HEK293 (cell line): ENCODE data around the gene CMIP.

Source experiments
- CTCF ChIA-PET: fragments of 350-600 bp; formaldehyde crosslinking; extraction: SDS; loops from one replicate; lab custom pipeline; 2021; ENCODE audit warnings: antibody characterized with exemption; lab: Yijun Ruan, JAX
- POLR2A ChIA-PET: fragments of 300-600 bp; formaldehyde crosslinking; extraction: SDS; loops from one replicate; lab custom pipeline; 2020; ENCODE audit warnings: antibody characterized with exemption, inconsistent platforms; lab: Yijun Ruan, JAX
- H3K27ac ChIP-seq: fragments of 200-500 bp; sonication (Bioruptor generic); 2 replicates; pipeline ENCODE4 v1.5.1; 2014; ENCODE audit warnings: low read depth, low read length, control low read depth, inconsistent platforms; ENCODE audit errors: extremely low read depth
- H3K36me3 ChIP-seq, 2 experiments: fragments of 200-500 bp in 1 of 2; sonication (Bioruptor generic) in 1 of 2; 1 replicate in 1 of 2; 2 replicates in 1 of 2; pipeline ENCODE4 v1.5.1; 2014 to 2017; ENCODE audit warnings: inconsistent platforms in 2 of 2, low read length in 2 of 2; ENCODE audit not compliant: control insufficient read depth in 2 of 2, insufficient read depth in 1 of 2
- H3K4me1 ChIP-seq: fragments of 200-500 bp; sonication (Bioruptor generic); 2 replicates; pipeline ENCODE4 v1.5.1; 2014; ENCODE audit warnings: mild to moderate bottlenecking, low read length, inconsistent platforms; ENCODE audit not compliant: control insufficient read depth, insufficient read depth
- H3K4me3 ChIP-seq: 2 replicates; pipeline ENCODE4 v1.5.1; 2011; ENCODE audit warnings: low read depth, mild to moderate bottlenecking, control low read depth, low read length, moderate library complexity
- H3K9me3 ChIP-seq: fragments of 200-500 bp; sonication (Bioruptor generic); 2 replicates; pipeline ENCODE4 v1.5.1; 2014; ENCODE audit warnings: low read depth, low read length, inconsistent platforms; ENCODE audit not compliant: control insufficient read depth, insufficient read depth
- BCL11B ChIP-seq: fragments of 450-650 bp; formaldehyde crosslinking; IDR thresholded peaks from 2 replicates; pipeline ENCODE4 v1.5.1; 2016; ENCODE audit warnings: low read depth, missing biosample characterization, missing genetic modification characterization
- BCL6B ChIP-seq: fragments of 450-650 bp; formaldehyde crosslinking; IDR thresholded peaks from 2 replicates; pipeline ENCODE4 v1.5.1; 2017; ENCODE audit warnings: missing biosample characterization, missing genetic modification characterization
- GLIS1 ChIP-seq: fragments of 450-650 bp; formaldehyde crosslinking; IDR thresholded peaks from 2 replicates; pipeline ENCODE4 v1.5.1; 2016; ENCODE audit warnings: missing biosample characterization, missing genetic modification characterization
- HIC1 ChIP-seq: fragments of 450-650 bp; formaldehyde crosslinking; IDR thresholded peaks from 2 replicates; pipeline ENCODE4 v1.5.1; 2016; ENCODE audit warnings: missing biosample characterization, missing genetic modification characterization
- KLF1 ChIP-seq: fragments of 450-650 bp; formaldehyde crosslinking; IDR thresholded peaks from 2 replicates; pipeline ENCODE4 v1.5.1; 2016; ENCODE audit warnings: missing biosample characterization, missing genetic modification characterization
- PRDM10 ChIP-seq: fragments of 450-650 bp; formaldehyde crosslinking; IDR thresholded peaks from 2 replicates; pipeline ENCODE4 v1.5.1; 2016; ENCODE audit warnings: missing biosample characterization, missing genetic modification characterization
- PRDM4 ChIP-seq: fragments of 450-650 bp; formaldehyde crosslinking; IDR thresholded peaks from 2 replicates; pipeline ENCODE4 v1.5.1; 2017; ENCODE audit warnings: missing biosample characterization, missing genetic modification characterization
- REPIN1 ChIP-seq: fragments of 450-650 bp; formaldehyde crosslinking; IDR thresholded peaks from 2 replicates; pipeline ENCODE4 v1.5.1; 2017; ENCODE audit warnings: missing biosample characterization, missing genetic modification characterization, low read depth
- SP3 ChIP-seq: fragments of 450-650 bp; formaldehyde crosslinking; IDR thresholded peaks from 2 replicates; pipeline ENCODE4 v1.5.1; 2016; ENCODE audit warnings: missing biosample characterization, missing genetic modification characterization
- SP7 ChIP-seq: fragments of 450-650 bp; formaldehyde crosslinking; IDR thresholded peaks from 2 replicates; pipeline ENCODE4 v1.5.1; 2016; ENCODE audit warnings: missing biosample characterization, missing genetic modification characterization
- ZBTB11 ChIP-seq: fragments of 450-650 bp; formaldehyde crosslinking; conservative IDR thresholded peaks from 2 replicates; pipeline ENCODE4 v1.5.1; 2016; ENCODE audit warnings: low read depth, missing biosample characterization, missing genetic modification characterization
- ZFP37 ChIP-seq: fragments of 450-650 bp; formaldehyde crosslinking; IDR thresholded peaks from 2 replicates; pipeline ENCODE4 v1.5.1; 2016; ENCODE audit warnings: missing biosample characterization, missing genetic modification characterization
- ZNF121 ChIP-seq: fragments of 450-650 bp; formaldehyde crosslinking; IDR thresholded peaks from 2 replicates; pipeline ENCODE4 v1.5.1; 2016; ENCODE audit warnings: missing biosample characterization, missing genetic modification characterization
- ZNF140 ChIP-seq: fragments of 450-650 bp; formaldehyde crosslinking; IDR thresholded peaks from 2 replicates; pipeline ENCODE4 v1.5.1; 2016; ENCODE audit warnings: missing biosample characterization, missing genetic modification characterization
- ZNF214 ChIP-seq: fragments of 450-650 bp; formaldehyde crosslinking; IDR thresholded peaks from 2 replicates; pipeline ENCODE4 v1.5.1; 2017; ENCODE audit warnings: missing biosample characterization, mild to moderate bottlenecking, missing genetic modification characterization, borderline replicate concordance
- ZNF398 ChIP-seq: fragments of 450-650 bp; formaldehyde crosslinking; IDR thresholded peaks from 2 replicates; pipeline ENCODE4 v1.5.1; 2017; ENCODE audit warnings: missing biosample characterization, missing genetic modification characterization
- ZNF785 ChIP-seq: fragments of 450-650 bp; formaldehyde crosslinking; IDR thresholded peaks from 2 replicates; pipeline ENCODE4 v1.5.1; 2016; ENCODE audit warnings: missing biosample characterization, missing genetic modification characterization
- ZSCAN4 ChIP-seq: fragments of 450-650 bp; formaldehyde crosslinking; IDR thresholded peaks from 2 replicates; pipeline ENCODE4 v1.5.1; 2017; ENCODE audit warnings: missing biosample characterization, missing genetic modification characterization

CMIP gene

GRCh38 chr16:81661082-81661481 is 216.5 kb downstream of the CMIP start:
- ChIA-PET POLR2A (no interaction called here), CTCF (no interaction called here)
- no peaks in the 10 kb centered on the region for H3K9me3 ChIP-seq
- no peak for TF ChIP-seq HIC1 (tag by site-specific recombination)
- TF ChIP-seq ZNF398, result no peak
- no peak for TF ChIP-seq BCL11B (tag by site-specific recombination)
- TF ChIP-seq ZNF214 (tag by site-specific recombination), result no peak
- TF ChIP-seq REPIN1 (tag by site-specific recombination), result no peak
- no peak for TF ChIP-seq ZNF140 (tag by site-specific recombination)
- no peak for TF ChIP-seq KLF1 (tag by site-specific recombination)
- TF ChIP-seq, all 188 proteins: peak for 0
- no peak overlapping the region for H3K4me3 ChIP-seq
- peaks cover 0 to 62% of the 10 kb centered on the region in 2 experiments; a peak in 1 of 3 replicates for H3K36me3 ChIP-seq
- no peaks in the 10 kb centered on the region for H3K4me1 ChIP-seq
- no peak overlapping the region for H3K27ac ChIP-seq

- Histone ChIP-seq H3K9me3 (no peaks in the 10 kb centered on the region), H3K4me3 (no peak overlapping the region), H3K36me3 (peaks cover 0 to 42% of the 10 kb centered on the region in 2 experiments; a peak in 1 of 3 replicates), H3K27ac (no peak overlapping the region), H3K4me1 (no peaks in the 10 kb centered on the region)
- ChIA-PET CTCF (no interaction called here), POLR2A (no interaction called here)
- TF ChIP-seq BCL6B (no peak), SP3 (tag by site-specific recombination) (no peak), PRDM10 (no peak), ZBTB11 (tag by site-specific recombination) (no peak), GLIS1 (tag by site-specific recombination) (no peak), ZSCAN4 (no peak), ZNF785 (tag by site-specific recombination) (no peak), PRDM4 (no peak), ZNF121 (tag by site-specific recombination) (no peak), SP7 (no peak), ZNF214 (tag by site-specific recombination) (no peak), BCL11B (tag by site-specific recombination) (no peak), ZFP37 (no peak)
Observed at GRCh38 chr16:81664153-81664552, 219.5 kb downstream of the CMIP start.
